ENCODE data around the gene DBN1. TPM values are rescaled to one million over a fixed set of nuclear protein-coding genes. Genes with fewer than 3 reads are reported as not detected.

DBN1 gene
- total RNA-seq, result 100 to 1,000 TPM in 6 of 8 experiments, 10 to 100 TPM in 2; 70.8 to 406 (median 136) TPM

GRCh38 chr5:177473443-177474001, at the start of gene DBN1:
Gene DBN1 (minus strand): TSS chr5:177473634. CDS start chr5:177473521, 113 bp downstream.
- in situ Hi-C loops (cut with MboI; ENCODE audit: low pct_unique_long_range_greater_than_20kb in 2 of 9, low sequenced_read_pairs in 9 of 9, unreplicated experiment in 9 of 9), result no loop called here
- Histone ChIP-seq H3K4me1 (replicated peaks in 1 of 2) (peaks cover 43 to 44% of the 10 kb centered on the region in 2 donors), H3K4me3 (peak within 1 kb of the TSS; percentile 71 to 98 (median 93)), H3K27ac (peak within 1 kb of the TSS; percentile 98 to 99)
- WGBS, 10 experiments, result no CpG with 5 or more reads among the region's 69 CpGs
- peak; percentile 12 to 72 (median 50) for ATAC-seq (replicated peaks in 6 of 8)

GRCh38 chr5:177520916-177521513, 47.6 kb upstream of the DBN1 start:
- H3K4me3 ChIP-seq, result no peak overlapping the region
- H3K27ac ChIP-seq, result no peak overlapping the region
- H3K4me1 ChIP-seq (replicated peaks in 1 of 2), result peaks cover 5 to 6% of the 10 kb centered on the region in 2 donors
- 100% methylated on average over 1 of the region's 2 CpGs; no CpG with 5 or more reads in 5 of the 10 experiments for WGBS, 10 experiments
- in situ Hi-C loops (cut with MboI; ENCODE audit: low pct_unique_long_range_greater_than_20kb in 2 of 9, low sequenced_read_pairs in 9 of 9, unreplicated experiment in 9 of 9), result loop anchor here in 1 of 9 experiments (25.0 kb wide), 1 partner anchor 134 kb away; the partner anchor contains the start of gene SLC34A1
- no peak for ATAC-seq (replicated peaks in 6 of 8)

- in situ Hi-C loops (cut with MboI; ENCODE audit: low pct_unique_long_range_greater_than_20kb in 2 of 9, low sequenced_read_pairs in 9 of 9, unreplicated experiment in 9 of 9), result loop anchor here in 1 of 9 experiments (25.0 kb wide), 1 partner anchor 133 kb away; the partner anchor contains the start of gene SLC34A1
- Histone ChIP-seq H3K27ac (no peak overlapping the region), H3K4me3 (no peak overlapping the region), H3K4me1 (replicated peaks in 1 of 2) (peaks cover 12 to 14% of the 10 kb centered on the region in 2 donors)
- WGBS, 10 experiments, result 80 to 100% (median 100%) methylated on average over 1 of the region's 3 CpGs; no CpG with 5 or more reads in 7 of the 10 experiments
- no peak for ATAC-seq (replicated peaks in 6 of 8)
These were observed 46.8 kb upstream of the DBN1 start for GRCh38 chr5:177520271-177520670.

- in situ Hi-C loops (cut with MboI; ENCODE audit: low pct_unique_long_range_greater_than_20kb in 2 of 9, low sequenced_read_pairs in 9 of 9, unreplicated experiment in 9 of 9), result loop anchor here in 1 of 9 experiments (25.0 kb wide), 1 partner anchor 132 kb away; the partner anchor contains the start of gene SLC34A1
- H3K4me1 ChIP-seq (replicated peaks in 1 of 2), result peaks cover 13 to 16% of the 10 kb centered on the region in 2 donors
- H3K27ac ChIP-seq, result no peak overlapping the region
- no peak for ATAC-seq (replicated peaks in 6 of 8)
- 46 to 100% (median 94%) methylated on average over 2 to 12 of the region's 13 CpGs; no CpG with 5 or more reads in 1 of the 10 experiments for WGBS, 10 experiments
- H3K4me3 ChIP-seq, result no peak overlapping the region
These were observed 46.2 kb upstream of the DBN1 start for GRCh38 chr5:177519463-177520235.

GRCh38 chr5:177516601-177517568, 43.5 kb upstream of the DBN1 start, which contains the start of gene DDX41:
Gene DDX41 (minus strand): TSS chr5:177516961. CDS start chr5:177516945, 16 bp downstream.
- Histone ChIP-seq H3K4me1 (replicated peaks in 1 of 2) (peaks cover 13 to 16% of the 10 kb centered on the region in 2 donors), H3K27ac (peak within 1 kb of the TSS; percentile 76 to 92), H3K4me3 (peak within 1 kb of the TSS; percentile 81 to 94 (median 91))
- WGBS, 10 experiments, result 0 to 4% (median 1%) methylated on average over 3 to 23 of the region's 96 CpGs; no CpG with 5 or more reads in 4 of the 10 experiments
- in situ Hi-C loops (cut with MboI; ENCODE audit: low pct_unique_long_range_greater_than_20kb in 2 of 9, low sequenced_read_pairs in 9 of 9, unreplicated experiment in 9 of 9), result loop anchor here in 1 of 9 experiments (25.0 kb wide), 1 partner anchor 130 kb away; the partner anchor contains the start of gene SLC34A1
- ATAC-seq (replicated peaks in 6 of 8), result peak; percentile 85 to 92 (median 89)

GRCh38 chr5:177515580-177515979, 42.1 kb upstream of the DBN1 start:
- Histone ChIP-seq H3K4me1 (replicated peaks in 1 of 2) (peaks cover 13 to 16% of the 10 kb centered on the region in 2 donors), H3K27ac (no peak overlapping the region), H3K4me3 (peak overlapping the region; percentile 81 to 94 (median 91))
- no peak for ATAC-seq (replicated peaks in 6 of 8)
- in situ Hi-C loops (cut with MboI; ENCODE audit: low pct_unique_long_range_greater_than_20kb in 2 of 9, low sequenced_read_pairs in 9 of 9, unreplicated experiment in 9 of 9), result loop anchor here in 1 of 9 experiments (25.0 kb wide), 1 partner anchor 128 kb away; the partner anchor contains the start of gene SLC34A1
- WGBS, 10 experiments, result 87 to 100% (median 90%) methylated on average over 1 to 7 of the region's 7 CpGs; no CpG with 5 or more reads in 2 of the 10 experiments

- H3K4me3 ChIP-seq, result no peak overlapping the region
- in situ Hi-C loops (cut with MboI; ENCODE audit: low pct_unique_long_range_greater_than_20kb in 2 of 9, low sequenced_read_pairs in 9 of 9, unreplicated experiment in 9 of 9), result loop anchor here in 1 of 9 experiments (25.0 kb wide), 1 partner anchor 127 kb away; the partner anchor contains the start of gene SLC34A1
- 66 to 100% (median 93%) methylated on average over 1 to 5 of the region's 11 CpGs; no CpG with 5 or more reads in 7 of the 10 experiments for WGBS, 10 experiments
- no peak overlapping the region for H3K27ac ChIP-seq
- H3K4me1 ChIP-seq (replicated peaks in 1 of 2), result peaks cover 18 to 23% of the 10 kb centered on the region in 2 donors
- no peak for ATAC-seq (replicated peaks in 6 of 8)
These were observed 41.1 kb upstream of the DBN1 start for GRCh38 chr5:177514541-177514940.

- H3K4me1 ChIP-seq (replicated peaks in 1 of 2), result peaks cover 23 to 24% of the 10 kb centered on the region in 2 donors
- H3K27ac ChIP-seq, result no peak overlapping the region
- no peak overlapping the region for H3K4me3 ChIP-seq
- 100% methylated on average over 2 of the region's 15 CpGs; no CpG with 5 or more reads in 9 of the 10 experiments for WGBS, 10 experiments
- in situ Hi-C loops (cut with MboI; ENCODE audit: low pct_unique_long_range_greater_than_20kb in 2 of 9, low sequenced_read_pairs in 9 of 9, unreplicated experiment in 9 of 9), result loop anchor here in 1 of 9 experiments (25.0 kb wide), 1 partner anchor 126 kb away; the partner anchor contains the start of gene SLC34A1
- ATAC-seq (replicated peaks in 6 of 8), result no peak
These were observed 40.1 kb upstream of the DBN1 start for GRCh38 chr5:177513500-177513899.

- in situ Hi-C loops (cut with MboI; ENCODE audit: low pct_unique_long_range_greater_than_20kb in 2 of 9, low sequenced_read_pairs in 9 of 9, unreplicated experiment in 9 of 9), result loop anchor here in 1 of 9 experiments (25.0 kb wide), 1 partner anchor 126 kb away; the partner anchor contains the start of gene SLC34A1
- Histone ChIP-seq H3K4me1 (replicated peaks in 1 of 2) (peaks cover 23 to 24% of the 10 kb centered on the region in 2 donors), H3K27ac (no peak overlapping the region), H3K4me3 (no peak overlapping the region)
- 50 to 100% (median 93%) methylated on average over 1 to 5 of the region's 16 CpGs; no CpG with 5 or more reads in 5 of the 10 experiments for WGBS, 10 experiments
- ATAC-seq (replicated peaks in 6 of 8), result no peak
These were observed 39.4 kb upstream of the DBN1 start for GRCh38 chr5:177512736-177513380.

GRCh38 chr5:177511796-177512675, 38.6 kb upstream of the DBN1 start:
- no peak for ATAC-seq (replicated peaks in 6 of 8)
- WGBS, 10 experiments, result 81 to 100% (median 94%) methylated on average over 2 to 18 of the region's 34 CpGs; no CpG with 5 or more reads in 2 of the 10 experiments
- H3K4me1 ChIP-seq (replicated peaks in 1 of 2), result peaks cover 23 to 24% of the 10 kb centered on the region in 2 donors
- H3K27ac ChIP-seq, result no peak overlapping the region
- in situ Hi-C loops (cut with MboI; ENCODE audit: low pct_unique_long_range_greater_than_20kb in 2 of 9, low sequenced_read_pairs in 9 of 9, unreplicated experiment in 9 of 9), result loop anchor here in 1 of 9 experiments (25.0 kb wide), 1 partner anchor 125 kb away; the partner anchor contains the start of gene SLC34A1
- H3K4me3 ChIP-seq, result no peak overlapping the region
